Measurements from ENCODE around the gene SMARCA5. TPM values are rescaled to one million over a fixed set of nuclear protein-coding genes. Genes with fewer than 3 reads are reported as not detected.

SMARCA5 gene
- total and polyA plus RNA-seq, 8 donors: 52.4 to 348 (median 282) TPM

GRCh38 chr4:143586080-143586479 lies 72.6 kb downstream of the SMARCA5 start:
- DNase-seq (no peak), ATAC-seq (no peak)
- TF ChIP-seq CTCF (IDR thresholded peaks at IDR 0.05): no peak
- Histone ChIP-seq H3K36me3 (no peaks in the 10 kb centered on the region), H3K4me1 (no peaks in the 10 kb centered on the region), H3K4me3 (no peak overlapping the region), H3K27ac (no peak overlapping the region), H3K9me3 (peaks cover 0 to 8% of the 10 kb centered on the region in 2 donors), H3K27me3 (no peaks in the 10 kb centered on the region)
- intact Hi-C loops (cut with DNase I): no loop called here

- H3K27me3 ChIP-seq: no peaks in the 10 kb centered on the region
- H3K4me1 ChIP-seq: no peaks in the 10 kb centered on the region
- no peaks in the 10 kb centered on the region for H3K36me3 ChIP-seq
- no peak for TF ChIP-seq CTCF (IDR thresholded peaks at IDR 0.05)
- H3K4me3 ChIP-seq: no peak overlapping the region
- intact Hi-C loops (cut with DNase I): no loop called here
- no peak overlapping the region for H3K27ac ChIP-seq
- peaks cover 0 to 8% of the 10 kb centered on the region in 2 donors for H3K9me3 ChIP-seq
- ATAC-seq (no peak), DNase-seq (no peak)
These were observed 74.2 kb downstream of the SMARCA5 start for GRCh38 chr4:143587703-143588102.

GRCh38 chr4:143597276-143597675 lies 83.8 kb downstream of the SMARCA5 start:
- H3K36me3 ChIP-seq: no peaks in the 10 kb centered on the region
- no peaks in the 10 kb centered on the region for H3K4me1 ChIP-seq
- H3K27me3 ChIP-seq: no peaks in the 10 kb centered on the region
- no peak overlapping the region for H3K4me3 ChIP-seq
- peak in 2 of 4 donors; percentile 15 to 49 for DNase-seq
- H3K9me3 ChIP-seq: peaks cover 0 to 1% of the 10 kb centered on the region in 2 donors
- ATAC-seq: no peak
- no peak for TF ChIP-seq CTCF (IDR thresholded peaks at IDR 0.05)
- intact Hi-C loops (cut with DNase I): no loop called here
- H3K27ac ChIP-seq: no peak overlapping the region

GRCh38 chr4:143598816-143599215 lies 85.3 kb downstream of the SMARCA5 start:
- TF ChIP-seq CTCF (IDR thresholded peaks at IDR 0.05): no peak
- H3K9me3 ChIP-seq: no peaks in the 10 kb centered on the region
- H3K27me3 ChIP-seq: no peaks in the 10 kb centered on the region
- no peak for ATAC-seq
- H3K27ac ChIP-seq: no peak overlapping the region
- H3K4me3 ChIP-seq: no peak overlapping the region
- H3K4me1 ChIP-seq: no peaks in the 10 kb centered on the region
- no peak for DNase-seq
- intact Hi-C loops (cut with DNase I): no loop called here
- no peaks in the 10 kb centered on the region for H3K36me3 ChIP-seq

- Histone ChIP-seq H3K4me3 (no peak overlapping the region), H3K27ac (no peak overlapping the region), H3K4me1 (no peaks in the 10 kb centered on the region), H3K36me3 (no peaks in the 10 kb centered on the region), H3K9me3 (no peaks in the 10 kb centered on the region), H3K27me3 (no peaks in the 10 kb centered on the region)
- no peak for DNase-seq
- ATAC-seq: no peak
- intact Hi-C loops (cut with DNase I): no loop called here
- TF ChIP-seq CTCF (IDR thresholded peaks at IDR 0.05): no peak
These were observed 86.3 kb downstream of the SMARCA5 start for GRCh38 chr4:143599827-143600226.
